ENCODE measurements around the gene HLA-DOB. TPM values are rescaled to one million over a fixed set of nuclear protein-coding genes. Genes with fewer than 3 reads are reported as not detected.

The HLA-DOB gene
- total RNA-seq, 6 experiments from 2014 or later: 0.16 to 0.20 TPM; not detected in 4

GRCh38 chr6:32774426-32774825, 42.4 kb downstream of the HLA-DOB start:
- Histone ChIP-seq H3K27me3 (no peaks in the 10 kb centered on the region), H3K4me1 (no peaks in the 10 kb centered on the region), H3K36me3 (no peaks in the 10 kb centered on the region), H3K27ac (no peak overlapping the region), H3K4me3 (no peak overlapping the region), H3K9me3 (no peaks in the 10 kb centered on the region)
- TF ChIP-seq CTCF (IDR thresholded peaks at IDR 0.05) (no peak), POLR2A (IDR thresholded peaks at IDR 0.05) (no peak)
- no peak for ATAC-seq
- 43% methylated on average over 1 of the region's 1 CpG for WGBS (ENCODE audit: insufficient coverage, low coverage, low lambda C conversion rate, missing lambda C conversion rate)
- no peak for DNase-seq
- intact Hi-C loops (cut with DNase I): no loop called here

GRCh38 chr6:32772656-32773055, 44.1 kb downstream of the HLA-DOB start:
- no peaks in the 10 kb centered on the region for H3K9me3 ChIP-seq
- intact Hi-C loops (cut with DNase I): no loop called here
- no peaks in the 10 kb centered on the region for H3K4me1 ChIP-seq
- TF ChIP-seq POLR2A (IDR thresholded peaks at IDR 0.05) (no peak), CTCF (IDR thresholded peaks at IDR 0.05) (no peak)
- DNase-seq: no peak
- H3K27ac ChIP-seq: no peak overlapping the region
- WGBS (ENCODE audit: insufficient coverage, low coverage, low lambda C conversion rate, missing lambda C conversion rate): 11% methylated on average over 1 of the region's 1 CpG
- no peak for ATAC-seq
- H3K4me3 ChIP-seq: no peak overlapping the region
- H3K27me3 ChIP-seq: no peaks in the 10 kb centered on the region
- no peaks in the 10 kb centered on the region for H3K36me3 ChIP-seq

- Histone ChIP-seq H3K36me3 (no peaks in the 10 kb centered on the region), H3K4me3 (no peak overlapping the region), H3K27ac (no peak overlapping the region), H3K9me3 (no peaks in the 10 kb centered on the region), H3K4me1 (no peaks in the 10 kb centered on the region), H3K27me3 (no peaks in the 10 kb centered on the region)
- no peak for ATAC-seq
- DNase-seq: no peak
- WGBS (ENCODE audit: insufficient coverage, low coverage, low lambda C conversion rate, missing lambda C conversion rate): 10% methylated on average over 1 of the region's 1 CpG
- TF ChIP-seq POLR2A (IDR thresholded peaks at IDR 0.05) (no peak), CTCF (IDR thresholded peaks at IDR 0.05) (no peak)
- intact Hi-C loops (cut with DNase I): no loop called here
Measured at GRCh38 chr6:32764048-32764447, 52.8 kb downstream of the HLA-DOB start.

GRCh38 chr6:32763421-32763820, 53.4 kb downstream of the HLA-DOB start, which contains the start of gene HLA-DQB2:
TSS of gene HLA-DQB2 (minus strand) at chr6:32763532. CDS start at chr6:32763470, 62 bp downstream.
- intact Hi-C loops (cut with DNase I): no loop called here
- TF ChIP-seq POLR2A (IDR thresholded peaks at IDR 0.05) (no peak), CTCF (IDR thresholded peaks at IDR 0.05) (no peak)
- Histone ChIP-seq H3K9me3 (no peaks in the 10 kb centered on the region), H3K27me3 (no peaks in the 10 kb centered on the region), H3K36me3 (no peaks in the 10 kb centered on the region), H3K27ac (no peak within 1 kb of the TSS), H3K4me3 (no peak within 1 kb of the TSS), H3K4me1 (no peaks in the 10 kb centered on the region)
- ATAC-seq (no peak), DNase-seq (no peak)
- 15% methylated on average over 3 of the region's 4 CpGs for WGBS (ENCODE audit: insufficient coverage, low coverage, low lambda C conversion rate, missing lambda C conversion rate)

Other genes starting within 250 kb of the HLA-DOB start
- gene HLA-DRB1, start 227.2 kb downstream of the HLA-DOB start, total RNA-seq: 10 to 100 TPM in 5 of 6 experiments, 1 to 10 TPM in 1; 8.3 to 52.8 (median 23.6) TPM
- gene HLA-DQA1, start 179.6 kb downstream of the HLA-DOB start, total RNA-seq: 10 to 100 TPM in 3 of 6 experiments, under 1 TPM in 3; 0.31 to 15.9 (median 5.4) TPM
- 10 to 100 TPM in 2 of 6 experiments, 1 to 10 TPM in 1, under 1 TPM in 2, not detected in 1; 0.33 to 14.7 (median 1.7) TPM for gene HLA-DQB1, start 150.3 kb downstream of the HLA-DOB start, total RNA-seq
- gene HLA-DQA2, start 75.6 kb downstream of the HLA-DOB start, total RNA-seq: 1 to 10 TPM in 1 of 6 experiments, under 1 TPM in 4, not detected in 1; 0.25 to 7.7 (median 0.72) TPM
- gene HLA-DQB2, start 53.5 kb downstream of the HLA-DOB start, total RNA-seq: 1 to 10 TPM in 1 of 6 experiments, under 1 TPM in 2, not detected in 3; 0.24 to 5.1 (median 0.46) TPM
- gene TAP2, start 21.7 kb upstream of the HLA-DOB start, total RNA-seq: 10 to 100 TPM in 4 of 6 experiments, 1 to 10 TPM in 2; 8.8 to 20.2 (median 15.9) TPM
- gene PSMB8, start 27.0 kb upstream of the HLA-DOB start, total RNA-seq: 10 to 100 TPM; 34.7 to 66.3 (median 40.5) TPM
- 10 to 100 TPM in 5 of 6 experiments, 1 to 10 TPM in 1; 7.7 to 24.9 (median 17.8) TPM for gene TAP1, start 36.7 kb upstream of the HLA-DOB start, total RNA-seq
- 10 to 100 TPM in 5 of 6 experiments, 1 to 10 TPM in 1; 7.1 to 33.2 (median 18.0) TPM for gene PSMB9, start 37.2 kb upstream of the HLA-DOB start, total RNA-seq
- gene HLA-DMB, start 124.0 kb upstream of the HLA-DOB start, total RNA-seq: 10 to 100 TPM in 1 of 6 experiments, 1 to 10 TPM in 5; 1.8 to 22.0 (median 6.5) TPM
- 10 to 100 TPM in 4 of 6 experiments, 1 to 10 TPM in 2; 6.9 to 26.2 (median 10.7) TPM for gene HLA-DMA, start 136.1 kb upstream of the HLA-DOB start, total RNA-seq
- 100 to 1,000 TPM in 1 of 6 experiments, 10 to 100 TPM in 5; 66.3 to 111 (median 73.7) TPM for gene BRD2, start 151.6 kb upstream of the HLA-DOB start, total RNA-seq
- 1 to 10 TPM in 5 of 6 experiments, under 1 TPM in 1; 0.37 to 3.3 (median 1.2) TPM for gene HLA-DOA, start 192.6 kb upstream of the HLA-DOB start, total RNA-seq